Osteoblast (primary cell): ENCODE results near the gene BANK1. TPM values are rescaled to one million over a fixed set of nuclear protein-coding genes. Genes with fewer than 3 reads are reported as not detected.
A peak's percentile ranks its signal among the peaks of the same experiment; 100 is the strongest.

Experiments used
- DNase-seq: peaks from one replicate; pipeline ENCODE4 v3.0.0; 2011; ENCODE audit warnings: low spot score, mixed read lengths; ENCODE audit not compliant: insufficient read length; ENCODE audit errors: missing footprints
- H2AFZ ChIP-seq: 2 replicates; pipeline ENCODE4 v1.6.0; 2011; ENCODE audit warnings: mild to moderate bottlenecking, low read length
- H3K27ac ChIP-seq: 2 replicates; pipeline ENCODE4 v1.5.1; 2011; ENCODE audit warnings: mild to moderate bottlenecking, low read depth, low read length, moderate library complexity
- H3K27me3 ChIP-seq: 2 replicates; pipeline ENCODE4 v1.6.0; 2012; ENCODE audit warnings: mild to moderate bottlenecking, control low read depth, inconsistent platforms, low read length, moderate library complexity; ENCODE audit not compliant: insufficient read depth
- H3K36me3 ChIP-seq: 2 replicates; pipeline ENCODE4 v1.5.1; 2011; ENCODE audit warnings: mild to moderate bottlenecking, low read length, control low read depth, moderate library complexity; ENCODE audit not compliant: insufficient read depth
- H3K4me1 ChIP-seq: 2 replicates; pipeline ENCODE4 v1.5.1; 2011; ENCODE audit warnings: mild to moderate bottlenecking, low read length, control low read depth, moderate library complexity; ENCODE audit not compliant: insufficient read depth
- H3K4me2 ChIP-seq: 2 replicates; pipeline ENCODE4 v1.6.0; 2011; ENCODE audit warnings: mild to moderate bottlenecking, low read length; ENCODE audit not compliant: insufficient read depth
- H3K4me3 ChIP-seq: fragments of 200-600 bp; sonication (generic); 3 replicates; pipeline ENCODE4 v1.5.1; 2012; ENCODE audit warnings: mild to moderate bottlenecking, low read length, inconsistent platforms; ENCODE audit not compliant: insufficient read depth
- H3K79me2 ChIP-seq: 2 replicates; pipeline ENCODE4 v1.6.0; 2012; ENCODE audit warnings: mild to moderate bottlenecking, low read length, control low read depth, inconsistent platforms; ENCODE audit not compliant: insufficient read depth
- H3K9me3 ChIP-seq: 2 replicates; pipeline ENCODE4 v1.5.1; 2011; ENCODE audit warnings: low read depth, low read length, control low read depth
- H4K20me1 ChIP-seq: 2 replicates; pipeline ENCODE4 v1.6.0; 2012; ENCODE audit warnings: mild to moderate bottlenecking, low read length, control low read depth; ENCODE audit not compliant: insufficient read depth
- total RNA-seq: library from RNA; depleted of rRNA; stranded (reverse); fragments of >200 nt; gene quantifications from 2 replicates; pipeline ENCODE4 v1.2.3, GENCODE V29; 2012
- TF ChIP-seq, protein P1 (sequence below): IDR thresholded peaks from 2 replicates; pipeline ENCODE4 v1.5.1; 2011; ENCODE audit warnings: mild to moderate bottlenecking, low read depth, low read length, moderate library complexity; ENCODE audit errors: extremely low read depth

The BANK1 gene
- total RNA-seq, 1 donor, result 1.8 TPM

DNA sequence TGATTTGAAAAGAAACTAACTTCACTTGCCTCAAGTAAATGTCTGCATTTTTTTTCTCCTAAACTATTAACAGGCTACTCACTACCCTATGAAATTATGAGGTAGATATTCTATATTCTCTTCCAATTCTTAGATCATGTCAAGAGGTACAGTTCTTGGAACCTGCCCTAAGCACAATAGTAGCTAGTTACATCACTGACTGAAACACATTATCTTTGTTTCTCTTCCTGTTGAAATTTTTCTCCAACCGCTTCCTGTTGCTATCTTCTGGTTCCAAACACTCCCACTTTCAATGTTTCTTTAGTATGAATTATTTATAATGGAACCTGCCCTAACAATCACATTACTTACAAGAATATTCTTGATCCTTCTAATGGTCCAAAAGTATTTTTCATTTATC is 5.0 kb upstream of the BANK1 start:
- no peak overlapping the region for H3K4me2 ChIP-seq
- H3K27me3 ChIP-seq, result no peaks in the 10 kb centered on the region
- no peak for DNase-seq
- no peak overlapping the region for H2AFZ ChIP-seq
- H3K27ac ChIP-seq, result no peak overlapping the region
- TF ChIP-seq, protein P1, sequence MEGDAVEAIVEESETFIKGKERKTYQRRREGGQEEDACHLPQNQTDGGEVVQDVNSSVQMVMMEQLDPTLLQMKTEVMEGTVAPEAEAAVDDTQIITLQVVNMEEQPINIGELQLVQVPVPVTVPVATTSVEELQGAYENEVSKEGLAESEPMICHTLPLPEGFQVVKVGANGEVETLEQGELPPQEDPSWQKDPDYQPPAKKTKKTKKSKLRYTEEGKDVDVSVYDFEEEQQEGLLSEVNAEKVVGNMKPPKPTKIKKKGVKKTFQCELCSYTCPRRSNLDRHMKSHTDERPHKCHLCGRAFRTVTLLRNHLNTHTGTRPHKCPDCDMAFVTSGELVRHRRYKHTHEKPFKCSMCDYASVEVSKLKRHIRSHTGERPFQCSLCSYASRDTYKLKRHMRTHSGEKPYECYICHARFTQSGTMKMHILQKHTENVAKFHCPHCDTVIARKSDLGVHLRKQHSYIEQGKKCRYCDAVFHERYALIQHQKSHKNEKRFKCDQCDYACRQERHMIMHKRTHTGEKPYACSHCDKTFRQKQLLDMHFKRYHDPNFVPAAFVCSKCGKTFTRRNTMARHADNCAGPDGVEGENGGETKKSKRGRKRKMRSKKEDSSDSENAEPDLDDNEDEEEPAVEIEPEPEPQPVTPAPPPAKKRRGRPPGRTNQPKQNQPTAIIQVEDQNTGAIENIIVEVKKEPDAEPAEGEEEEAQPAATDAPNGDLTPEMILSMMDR, result no peak
- no peaks in the 10 kb centered on the region for H4K20me1 ChIP-seq
- H3K9me3 ChIP-seq, result no peaks in the 10 kb centered on the region
- H3K36me3 ChIP-seq, result no peaks in the 10 kb centered on the region
- H3K4me1 ChIP-seq, result peaks cover 3% of the 10 kb centered on the region
- H3K79me2 ChIP-seq, result no peaks in the 10 kb centered on the region
- no peak overlapping the region for H3K4me3 ChIP-seq

DNA sequence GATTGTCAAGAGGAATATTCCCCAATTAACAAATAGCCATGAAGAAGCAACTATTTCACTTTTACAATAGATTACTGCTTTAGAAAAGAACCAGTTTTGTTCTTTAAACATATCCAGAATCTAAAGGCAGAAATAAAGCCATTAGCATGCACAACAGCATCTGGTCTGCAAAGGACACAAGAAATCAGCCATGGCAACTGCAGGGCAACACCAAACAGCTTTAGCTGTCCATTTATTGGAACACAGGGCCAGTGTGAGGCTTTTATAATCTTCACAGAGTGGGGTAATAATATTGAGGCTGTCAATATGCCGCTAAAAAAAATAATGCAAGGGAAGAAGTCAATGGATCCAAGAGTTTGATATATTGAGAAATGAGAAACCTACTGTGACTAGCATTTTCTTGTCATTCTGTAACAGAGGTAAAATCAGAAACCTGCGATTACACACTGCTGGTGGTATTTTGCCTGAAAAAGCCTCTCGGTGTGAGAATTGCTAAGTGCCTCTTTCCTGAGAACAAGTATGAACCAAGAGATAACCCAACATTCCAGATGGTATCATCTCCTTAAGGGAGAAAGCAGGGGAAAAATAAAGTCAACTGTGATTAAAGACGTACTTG is 2.7 kb upstream of the BANK1 start:
- H3K27me3 ChIP-seq, result no peaks in the 10 kb centered on the region
- no peaks in the 10 kb centered on the region for H3K9me3 ChIP-seq
- H3K36me3 ChIP-seq, result no peaks in the 10 kb centered on the region
- H3K79me2 ChIP-seq, result no peaks in the 10 kb centered on the region
- H3K4me1 ChIP-seq, result peaks cover 3% of the 10 kb centered on the region
- no peak overlapping the region for H3K27ac ChIP-seq
- no peak overlapping the region for H2AFZ ChIP-seq
- H4K20me1 ChIP-seq, result no peaks in the 10 kb centered on the region
- no peak overlapping the region for H3K4me3 ChIP-seq
- no peak overlapping the region for H3K4me2 ChIP-seq
- DNase-seq, result no peak
- TF ChIP-seq, protein P1, result no peak

DNA sequence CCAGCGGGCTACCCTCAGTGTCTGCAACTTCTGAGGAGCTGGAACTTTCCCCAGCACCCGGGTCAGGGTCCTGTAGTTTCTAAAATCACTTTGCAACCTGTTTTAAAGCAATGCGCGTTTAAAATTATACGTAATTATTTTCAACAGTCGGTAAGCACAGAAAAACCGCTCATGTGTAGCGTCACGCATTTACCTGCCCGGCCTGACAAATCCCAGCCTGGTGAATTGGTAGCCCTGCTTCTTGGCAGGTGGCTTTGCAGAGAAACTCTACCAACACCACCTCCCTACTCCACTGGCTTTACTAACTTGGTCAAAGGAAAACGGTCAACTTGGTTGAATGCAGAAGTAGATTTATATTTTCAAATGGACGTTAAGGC is 640 bp downstream of the BANK1 start:
- Histone ChIP-seq H3K27ac (peak overlapping the region; percentile 22), H4K20me1 (no peaks in the 10 kb centered on the region), H2AFZ (peak overlapping the region; percentile 88), H3K9me3 (no peaks in the 10 kb centered on the region), H3K4me1 (peaks cover 3% of the 10 kb centered on the region), H3K79me2 (no peaks in the 10 kb centered on the region), H3K4me2 (peak overlapping the region; percentile 81), H3K4me3 (peak overlapping the region; percentile 78), H3K36me3 (no peaks in the 10 kb centered on the region), H3K27me3 (no peaks in the 10 kb centered on the region)
- no peak for DNase-seq
- TF ChIP-seq, protein P1, result no peak

DNA sequence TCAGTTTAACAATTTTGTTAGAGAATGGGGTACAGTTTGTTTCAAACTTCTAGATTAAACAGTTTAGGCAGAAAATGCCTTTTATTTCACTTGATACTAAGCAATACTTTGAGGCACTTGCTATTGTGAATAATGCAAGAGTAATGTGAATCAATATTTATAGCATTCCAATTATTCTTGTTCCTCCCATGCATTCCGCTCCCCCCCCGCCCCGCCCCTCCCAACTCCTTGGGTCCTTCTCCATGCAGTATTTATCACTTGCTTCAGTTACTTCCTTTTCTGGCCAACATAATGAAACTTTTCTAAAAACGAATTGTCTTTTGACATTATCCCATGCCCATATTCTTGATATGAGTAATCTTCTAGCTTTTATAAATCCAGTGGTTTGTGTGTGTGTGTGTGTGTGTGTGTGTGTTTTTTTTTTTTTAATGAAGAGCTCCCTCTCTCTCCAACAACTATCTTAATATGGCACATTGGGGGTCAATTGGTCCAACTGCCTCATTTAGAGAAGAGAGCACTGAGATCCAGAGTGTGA is 1.6 kb downstream of the BANK1 start:
- H3K4me3 ChIP-seq, result no peak overlapping the region
- no peak overlapping the region for H3K4me2 ChIP-seq
- no peak overlapping the region for H2AFZ ChIP-seq
- H3K9me3 ChIP-seq, result no peaks in the 10 kb centered on the region
- no peak overlapping the region for H3K27ac ChIP-seq
- H4K20me1 ChIP-seq, result no peaks in the 10 kb centered on the region
- TF ChIP-seq, protein P1, result no peak
- H3K79me2 ChIP-seq, result no peaks in the 10 kb centered on the region
- H3K36me3 ChIP-seq, result no peaks in the 10 kb centered on the region
- no peaks in the 10 kb centered on the region for H3K27me3 ChIP-seq
- H3K4me1 ChIP-seq, result peaks cover 3% of the 10 kb centered on the region
- no peak for DNase-seq
